COLO829 (cell line): ENCODE data around the gene OR6S1.
"Not testable (repeated sequence)": the region's sequence is repeated elsewhere in the genome, so short reads cannot be mapped to it uniquely, and the experiment has no call there.

ENCODE experiments used
- DNase-seq: peaks from one replicate; pipeline ENCODE4 v3.0.0; 2012; ENCODE audit warnings: low spot score

Gene OR6S1

GRCh38 chr14:20610002-20610765 is 31.3 kb downstream of the OR6S1 start:
- peak; percentile 86 for DNase-seq

GRCh38 chr14:20609215-20610001 is 32.1 kb downstream of the OR6S1 start:
- peak; percentile 92 for DNase-seq

GRCh38 chr14:20608383-20609110 is 32.9 kb downstream of the OR6S1 start:
- no peak for DNase-seq

GRCh38 chr14:20607617-20608016 is 33.9 kb downstream of the OR6S1 start:
- no peak for DNase-seq

- DNase-seq, result no peak
Measured at GRCh38 chr14:20606902-20607242, 34.6 kb downstream of the OR6S1 start.

GRCh38 chr14:20606190-20606901 is 35.1 kb downstream of the OR6S1 start:
- peak; percentile 76 for DNase-seq

- DNase-seq, result no peak
Measured at GRCh38 chr14:20603813-20604690, 37.4 kb downstream of the OR6S1 start.

- DNase-seq, result no peak
Measured at GRCh38 chr14:20602583-20602982, 38.9 kb downstream of the OR6S1 start.

- no peak for DNase-seq
Measured at GRCh38 chr14:20601522-20601921, 40.0 kb downstream of the OR6S1 start.

GRCh38 chr14:20597108-20597507 is 44.4 kb downstream of the OR6S1 start:
- no peak for DNase-seq

GRCh38 chr14:20595726-20596125 is 45.8 kb downstream of the OR6S1 start:
- DNase-seq, result not testable (repeated sequence)

- DNase-seq, result no peak
Measured at GRCh38 chr14:20592574-20592973, 48.9 kb downstream of the OR6S1 start.

- no peak for DNase-seq
Measured at GRCh38 chr14:20591235-20591634, 50.3 kb downstream of the OR6S1 start, which contains the start of gene RNASE12. TSS of gene RNASE12 (minus strand) at chr14:20591376. CDS start at chr14:20590723, 653 bp downstream.
